ENCODE measurements around the gene GREB1. TPM values are rescaled to one million over a fixed set of nuclear protein-coding genes. Genes with fewer than 3 reads are reported as not detected.

The GREB1 gene
- polyA plus RNA-seq, 3 donors, result 1.1 to 1.4 (median 1.3) TPM

- H3K27ac ChIP-seq (ENCODE audit: low read depth, low read length), result no peak overlapping the region
- WGBS, 3 donors, result 83 to 87% (median 86%) methylated on average over 19 of the region's 19 CpGs
These were observed 83.1 kb downstream of the GREB1 start for GRCh38 chr2:11616851-11617415.

DNA sequence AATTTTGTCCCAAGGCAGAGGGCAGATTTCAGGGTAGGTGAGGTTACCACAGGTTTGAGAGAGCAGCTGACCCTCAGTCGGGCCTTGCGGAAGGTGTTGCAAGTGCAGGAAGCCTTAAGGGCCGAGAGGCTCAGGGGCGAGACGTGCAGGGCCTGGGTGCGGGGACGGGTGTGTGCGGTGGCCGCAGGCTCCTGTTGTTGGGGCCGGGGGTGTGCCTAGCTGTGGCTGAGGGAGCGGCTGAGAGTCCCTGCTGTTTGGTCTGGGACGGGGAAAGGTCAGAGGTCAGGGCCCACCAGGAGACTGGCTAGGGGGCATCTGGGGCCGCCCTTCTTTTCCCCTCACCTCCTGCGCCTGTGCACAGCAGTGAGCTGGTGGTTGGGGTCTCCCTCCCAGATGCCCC lies 83.7 kb downstream of the GREB1 start:
- H3K27ac ChIP-seq (ENCODE audit: low read depth, low read length), result no peak overlapping the region
- 92 to 96% (median 95%) methylated on average over 12 to 14 of the region's 14 CpGs for WGBS, 3 donors

GRCh38 chr2:11617984-11618707 lies 84.3 kb downstream of the GREB1 start:
- WGBS, 3 donors, result 92 to 95% (median 95%) methylated on average over 33 of the region's 33 CpGs

DNA sequence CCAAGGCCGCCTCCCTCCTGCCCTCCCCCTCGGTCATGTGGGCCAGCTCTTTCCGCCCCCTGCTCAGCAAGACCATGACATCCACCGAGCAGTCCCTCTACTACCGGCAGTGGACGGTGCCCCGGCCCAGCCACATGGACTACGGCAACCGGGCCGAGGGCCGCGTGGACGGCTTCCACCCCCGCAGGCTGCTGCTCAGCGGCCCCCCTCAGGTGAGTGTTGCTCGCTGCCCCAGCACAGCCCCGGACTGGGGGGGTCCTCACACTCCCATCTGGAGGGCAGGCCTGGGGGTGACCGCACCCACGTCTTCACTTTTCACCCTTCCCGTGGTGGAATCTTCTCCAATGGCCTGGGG lies 84.8 kb downstream of the GREB1 start:
- 91 to 96% (median 94%) methylated on average over 20 of the region's 20 CpGs for WGBS, 3 donors
- H3K27ac ChIP-seq (ENCODE audit: low read depth, low read length), result no peak overlapping the region

More at GRCh38 chr2:11617984-11618707, 84.3 kb downstream of the GREB1 start:
- H3K27ac ChIP-seq (ENCODE audit: low read depth, low read length), result no peak overlapping the region

- 73 to 76% (median 74%) methylated on average over 2 of the region's 2 CpGs for WGBS, 3 donors
- H3K27ac ChIP-seq (ENCODE audit: low read depth, low read length), result no peak overlapping the region
These were observed 87.6 kb downstream of the GREB1 start for GRCh38 chr2:11621410-11621809.

GRCh38 chr2:11622611-11623010 lies 88.8 kb downstream of the GREB1 start:
- H3K27ac ChIP-seq (ENCODE audit: low read depth, low read length), result no peak overlapping the region

DNA sequence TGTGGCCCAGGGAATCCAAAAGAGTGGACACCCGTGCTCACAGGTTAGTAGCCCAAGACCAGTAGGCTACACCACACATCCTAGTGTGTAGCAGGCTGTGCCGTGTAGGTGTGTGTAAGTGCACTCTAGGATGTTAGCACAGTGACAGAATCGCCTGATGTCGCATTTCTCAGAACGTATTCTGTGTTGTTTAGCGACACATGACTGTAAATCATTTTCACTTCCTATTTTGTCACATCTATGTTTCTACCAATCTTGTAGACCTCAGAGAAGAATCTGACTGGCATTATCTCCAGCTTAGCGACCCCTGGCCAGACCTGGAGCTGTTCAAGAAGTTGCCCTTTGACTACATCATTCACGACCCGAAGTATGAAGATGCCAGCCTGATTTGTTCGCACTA lies 91.0 kb downstream of the GREB1 start:
- H3K27ac ChIP-seq (ENCODE audit: low read depth, low read length), result no peak overlapping the region
- 90 to 95% (median 91%) methylated on average over 10 of the region's 10 CpGs for WGBS, 3 donors

More at GRCh38 chr2:11622611-11623010, 88.8 kb downstream of the GREB1 start:
- 77 to 94% (median 87%) methylated on average over 1 of the region's 1 CpG for WGBS, 3 donors

DNA sequence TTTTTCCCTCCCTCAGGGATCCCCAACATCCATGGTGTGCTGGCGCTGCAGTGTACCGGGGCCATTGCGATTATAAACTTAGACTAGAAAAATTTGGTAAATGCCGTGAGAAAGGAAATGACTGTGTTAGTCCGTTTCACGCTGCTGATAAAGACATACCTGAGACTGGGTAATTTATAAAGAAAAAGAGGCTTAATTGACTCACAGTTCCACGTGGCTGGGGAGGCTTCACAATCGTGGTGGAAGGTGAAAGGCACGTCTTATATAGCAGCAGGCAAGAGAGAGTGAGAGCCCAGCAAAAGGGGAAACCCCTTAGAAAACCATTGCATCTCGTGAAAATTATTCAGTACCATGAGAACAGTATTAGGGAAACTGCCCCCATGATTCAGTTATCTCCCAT lies 91.8 kb downstream of the GREB1 start:
- 87 to 90% (median 88%) methylated on average over 10 of the region's 10 CpGs for WGBS, 3 donors
- no peak overlapping the region for H3K27ac ChIP-seq (ENCODE audit: low read depth, low read length)

DNA sequence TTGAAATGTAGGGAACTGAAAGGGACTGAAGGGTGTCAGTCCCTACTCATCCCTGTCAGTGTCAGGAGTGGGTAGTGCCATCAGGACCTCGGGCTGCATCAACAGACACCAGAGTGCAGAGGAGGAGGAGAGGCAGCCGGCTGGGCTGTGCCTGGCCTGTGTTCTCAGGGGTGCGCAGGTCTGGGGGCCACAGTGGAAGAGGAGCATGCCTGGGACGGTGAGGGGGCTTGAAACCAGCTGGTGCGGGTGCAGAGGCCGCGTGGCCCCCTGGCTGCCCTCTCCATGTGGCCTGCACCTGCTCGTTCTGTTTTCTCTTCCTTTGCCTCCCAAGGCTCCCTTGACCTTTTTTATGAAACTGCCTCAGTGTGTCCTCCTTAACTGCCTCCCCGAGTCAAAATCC lies 94.8 kb downstream of the GREB1 start:
- 83 to 87% (median 87%) methylated on average over 9 of the region's 9 CpGs for WGBS, 3 donors

DNA sequence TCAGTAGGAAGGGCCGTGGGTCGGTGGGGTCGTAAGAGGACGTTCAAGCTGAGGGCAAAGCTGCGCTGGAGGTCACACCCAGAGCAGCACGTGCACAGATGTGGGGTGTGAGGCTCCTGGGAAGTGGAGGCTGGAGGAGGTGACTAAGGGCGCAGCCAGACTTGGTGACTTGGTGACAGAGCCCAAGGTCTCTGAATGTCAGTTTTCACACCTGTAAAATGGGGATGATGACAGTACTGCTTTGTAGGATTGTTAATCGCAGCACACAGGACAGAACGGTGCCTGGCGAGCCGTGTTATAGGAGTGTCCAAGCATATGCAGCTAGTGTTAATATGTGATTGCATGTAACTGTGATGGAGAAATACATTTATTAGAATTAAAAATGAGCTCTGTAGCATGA lies 95.4 kb downstream of the GREB1 start:
- WGBS, 3 donors, result 89 to 94% (median 89%) methylated on average over 11 of the region's 11 CpGs
- H3K27ac ChIP-seq (ENCODE audit: low read depth, low read length), result no peak overlapping the region

More for the DNA sequence above, 94.8 kb downstream of the GREB1 start:
- no peak overlapping the region for H3K27ac ChIP-seq (ENCODE audit: low read depth, low read length)

DNA sequence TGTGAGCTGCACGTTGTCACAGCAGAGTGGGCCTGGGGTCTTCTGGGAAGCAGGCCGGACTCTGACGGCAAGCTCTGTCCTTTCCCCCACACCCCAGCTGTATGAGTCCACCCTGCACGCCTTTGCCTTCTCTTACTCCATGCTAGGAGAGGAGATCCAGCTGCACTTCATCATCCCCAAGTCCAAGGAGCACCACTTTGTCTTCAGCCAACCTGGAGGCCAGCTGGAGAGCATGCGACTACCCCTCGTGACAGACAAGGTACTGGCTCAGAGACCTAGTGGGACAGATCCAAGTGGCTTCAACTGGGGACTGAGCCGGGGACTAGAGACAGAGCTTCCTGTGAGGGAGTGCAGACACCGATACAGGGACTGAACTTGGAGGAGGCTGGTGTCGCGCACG lies 96.0 kb downstream of the GREB1 start:
- 78 to 89% (median 86%) methylated on average over 11 of the region's 11 CpGs for WGBS, 3 donors
- H3K27ac ChIP-seq (ENCODE audit: low read depth, low read length), result no peak overlapping the region

GRCh38 chr2:11630855-11631254 lies 97.0 kb downstream of the GREB1 start:
- no peak overlapping the region for H3K27ac ChIP-seq (ENCODE audit: low read depth, low read length)
- WGBS, 3 donors, result 86 to 88% (median 87%) methylated on average over 4 of the region's 4 CpGs

DNA sequence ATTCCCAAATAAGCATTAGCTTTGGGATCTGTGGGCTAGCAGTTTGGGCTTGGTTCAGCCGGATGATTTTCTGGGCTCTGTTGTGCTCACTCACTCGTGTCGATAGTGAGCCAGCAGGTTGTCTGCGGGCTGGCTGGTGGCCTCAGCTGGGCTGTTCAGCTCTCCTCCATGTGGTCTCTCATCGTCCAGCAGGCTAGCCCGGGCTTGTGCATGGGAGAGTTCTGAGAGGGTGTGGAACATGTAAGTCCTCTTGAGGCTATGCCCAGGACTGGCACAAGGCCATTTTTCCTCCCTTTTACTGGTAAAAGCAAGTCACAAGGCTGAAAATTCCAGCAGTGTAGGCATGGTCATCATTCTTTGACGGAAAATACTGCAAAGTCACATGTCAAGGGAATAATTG lies 97.6 kb downstream of the GREB1 start:
- WGBS, 3 donors, result 91 to 95% (median 93%) methylated on average over 7 of the region's 7 CpGs
- no peak overlapping the region for H3K27ac ChIP-seq (ENCODE audit: low read depth, low read length)

- no peak overlapping the region for H3K27ac ChIP-seq (ENCODE audit: low read depth, low read length)
- 92 to 95% (median 93%) methylated on average over 27 to 28 of the region's 28 CpGs for WGBS, 3 donors
These were observed 100.2 kb downstream of the GREB1 start for GRCh38 chr2:11633923-11634478.

DNA sequence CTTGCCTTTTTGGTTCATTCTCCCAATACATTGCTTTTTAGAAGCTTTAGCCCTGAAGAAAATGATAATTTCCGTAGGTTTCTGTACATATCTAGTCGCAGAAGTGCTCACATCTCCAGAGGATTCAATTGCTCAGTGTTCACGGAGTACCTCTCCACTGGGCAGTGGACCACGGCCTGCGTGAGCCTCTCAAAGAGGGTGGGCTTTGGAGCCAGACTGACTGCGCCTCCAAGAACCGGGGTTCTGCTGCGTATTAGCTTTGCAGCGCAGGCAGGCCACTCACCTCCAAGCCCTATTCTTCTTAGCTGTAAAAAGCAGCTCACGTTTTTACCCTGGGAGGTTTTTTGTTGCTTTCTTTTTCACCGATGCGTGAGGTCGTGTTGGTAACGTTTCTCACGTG lies 100.7 kb downstream of the GREB1 start:
- H3K27ac ChIP-seq (ENCODE audit: low read depth, low read length), result no peak overlapping the region
- 86 to 94% (median 89%) methylated on average over 15 of the region's 15 CpGs for WGBS, 3 donors

DNA sequence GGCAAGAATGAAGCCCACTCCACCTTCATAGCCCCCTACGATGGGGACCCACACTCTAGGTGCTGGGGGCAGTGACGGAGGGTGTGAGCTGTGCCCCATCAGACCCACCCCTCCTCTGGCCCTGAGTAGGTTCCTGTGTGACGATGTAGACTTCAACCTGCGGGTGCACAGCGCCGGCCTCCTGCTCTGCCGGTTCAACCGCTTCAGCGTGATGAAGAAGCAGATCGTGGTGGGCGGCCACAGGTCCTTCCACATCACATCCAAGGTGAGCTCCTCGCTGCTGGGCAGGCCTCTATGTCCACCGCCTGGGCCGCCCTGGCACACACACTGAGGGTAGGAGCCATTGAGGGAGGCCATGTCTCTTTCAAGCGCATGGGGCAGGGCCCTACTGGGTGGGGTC lies 101.3 kb downstream of the GREB1 start:
- WGBS, 3 donors, result 95 to 97% (median 96%) methylated on average over 15 of the region's 15 CpGs
- H3K27ac ChIP-seq (ENCODE audit: low read depth, low read length), result no peak overlapping the region

- no peak overlapping the region for H3K27ac ChIP-seq (ENCODE audit: low read depth, low read length)
- WGBS, 3 donors, result 75 to 86% (median 80%) methylated on average over 10 to 11 of the region's 11 CpGs
These were observed 102.9 kb downstream of the GREB1 start for GRCh38 chr2:11636593-11637295.

GRCh38 chr2:11637546-11637945 lies 103.7 kb downstream of the GREB1 start:
- no peak overlapping the region for H3K27ac ChIP-seq (ENCODE audit: low read depth, low read length)
- WGBS, 3 donors, result 88 to 94% (median 89%) methylated on average over 15 of the region's 15 CpGs

DNA sequence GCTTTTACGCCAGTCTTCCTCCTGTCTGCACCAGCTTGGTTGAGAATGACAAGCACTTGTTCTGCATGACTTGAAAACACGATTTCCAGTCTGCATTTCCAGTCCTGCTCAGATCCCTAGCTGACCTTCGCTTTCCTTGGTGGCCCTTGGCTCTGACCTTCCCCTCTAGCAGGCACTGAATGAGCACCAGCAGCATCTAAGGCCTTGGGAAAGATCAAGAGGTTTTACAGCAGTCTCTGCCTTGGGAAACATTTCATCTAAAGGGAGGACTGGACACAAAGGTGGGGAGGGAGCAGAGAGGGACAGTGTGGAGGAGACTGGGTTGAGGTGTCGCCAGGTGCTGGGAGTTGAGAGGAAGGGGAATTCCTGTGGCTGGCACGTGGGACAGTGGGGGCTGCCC lies 105.7 kb downstream of the GREB1 start:
- H3K27ac ChIP-seq (ENCODE audit: low read depth, low read length), result no peak overlapping the region
- WGBS, 3 donors, result 80 to 87% (median 83%) methylated on average over 4 to 5 of the region's 5 CpGs
